Measurements from ENCODE around the gene SLC49A3.

- no peak for TF ChIP-seq TAF1 (IDR thresholded peaks at IDR 0.05; ENCODE audit: borderline replicate concordance, insufficient read depth, low read length)
- TF ChIP-seq SIN3A (IDR thresholded peaks at IDR 0.05; ENCODE audit: borderline replicate concordance, insufficient read depth, low read length), result no peak
- no peak for TF ChIP-seq REST (IDR thresholded peaks at IDR 0.05; ENCODE audit: insufficient read depth in 1 of 2, low read depth in 2 of 2, low read length in 2 of 2)
Observed at GRCh38 chr4:703336-704197, 14.6 kb upstream of the SLC49A3 start.

All from PFSK-1 (cell line).